Smooth muscle cell (in vitro differentiated cells): Measurements from ENCODE around the gene IQCF6. TPM values are rescaled to one million over a fixed set of nuclear protein-coding genes. Genes with fewer than 3 reads are reported as not detected.

ENCODE experiments used
- DNase-seq: peaks from one replicate; lab custom pipeline; 2025; ENCODE audit not compliant: unreplicated experiment; lab: John Stamatoyannopoulos, UW
- H2AFZ ChIP-seq: fragments of 200-600 bp; sonication (generic); 2 replicates; pipeline ENCODE4 v1.6.0; 2016; ENCODE audit warnings: antibody characterized with exemption, low read depth, mild to moderate bottlenecking
- H3F3A ChIP-seq: fragments of 200-600 bp; sonication (generic); 2 replicates; pipeline ENCODE4 v1.6.0; 2017; ENCODE audit warnings: antibody characterized with exemption, low read depth
- H3K27ac ChIP-seq: fragments of 200-600 bp; sonication (generic); 2 replicates; pipeline ENCODE4 v1.5.1; 2016; ENCODE audit warnings: low read depth, mild to moderate bottlenecking
- H3K27me3 ChIP-seq: fragments of 200-600 bp; sonication (generic); 2 replicates; pipeline ENCODE4 v1.6.1; 2016; ENCODE audit warnings: low read depth, mild to moderate bottlenecking
- H3K36me3 ChIP-seq: fragments of 200-600 bp; sonication (generic); 2 replicates; pipeline ENCODE4 v1.5.1; 2016; ENCODE audit warnings: low read depth
- H3K4me1 ChIP-seq: fragments of 200-600 bp; sonication (generic); 2 replicates; pipeline ENCODE4 v1.5.1; 2016; ENCODE audit warnings: low read depth
- H3K4me2 ChIP-seq: fragments of 200-600 bp; sonication (generic); 2 replicates; pipeline ENCODE4 v1.6.0; 2016; ENCODE audit warnings: mild to moderate bottlenecking
- H3K4me3 ChIP-seq: fragments of 200-600 bp; sonication (generic); 2 replicates; pipeline ENCODE4 v1.5.1; 2016; ENCODE audit warnings: mild to moderate bottlenecking
- H3K79me2 ChIP-seq: fragments of 200-600 bp; sonication (generic); 2 replicates; pipeline ENCODE4 v1.6.0; 2016; ENCODE audit warnings: low read depth, mild to moderate bottlenecking
- H3K9ac ChIP-seq: fragments of 200-600 bp; sonication (generic); 2 replicates; pipeline ENCODE4 v1.6.0; 2016; ENCODE audit warnings: low read depth
- H3K9me3 ChIP-seq: fragments of 200-600 bp; sonication (generic); replicated peaks from 2 replicates; pipeline ENCODE4 v1.5.1; 2016; ENCODE audit warnings: low read depth
- H4K20me1 ChIP-seq: fragments of 200-600 bp; sonication (generic); 2 replicates; pipeline ENCODE4 v1.6.0; 2016; ENCODE audit warnings: low read depth
- CTCF ChIP-seq: fragments of 200-600 bp; sonication (generic); IDR thresholded peaks from 2 replicates; pipeline ENCODE4 v1.5.1; 2017; ENCODE audit warnings: borderline replicate concordance, mild to moderate bottlenecking, antibody characterized with exemption; ENCODE audit not compliant: insufficient read depth, poor library complexity, severe bottlenecking
- WGBS: methylation state at CpG from one replicate; pipeline ENCODE4 v1.1.7; 2016; ENCODE audit warnings: low lambda C conversion rate; 5-methylcytosine and 5-hydroxymethylcytosine counted together
- polyA plus RNA-seq: library from polyadenylated mRNA; unstranded; fragments of >200 nt; fragmentation: Nextera tagmentation; extraction: Ambion mirVana; gene quantifications from 2 replicates; pipeline ENCODE4 v1.2.1, GENCODE V29; 2016
- total RNA-seq: library from RNA; depleted of rRNA; stranded (reverse); fragments of >200 nt; gene quantifications from 2 replicates; pipeline ENCODE4 v1.2.3, GENCODE V29; 2014

The IQCF6 gene
- total and polyA plus RNA-seq, 2 experiments from 2014 or later, result not detected

- TF ChIP-seq CTCF, result no peak
These were observed 43.1 kb downstream of the IQCF6 start for GRCh38 chr3:51735950-51736349.

GRCh38 chr3:51735039-51735438, 44.0 kb downstream of the IQCF6 start:
- Histone ChIP-seq H4K20me1 (no peaks in the 10 kb centered on the region), H3F3A (no peaks in the 10 kb centered on the region), H3K4me2 (no peak overlapping the region), H2AFZ (no peak overlapping the region), H3K9me3 (no peaks in the 10 kb centered on the region), H3K4me3 (no peak overlapping the region), H3K36me3 (no peaks in the 10 kb centered on the region), H3K79me2 (no peaks in the 10 kb centered on the region), H3K27ac (no peak overlapping the region), H3K9ac (no peak overlapping the region), H3K4me1 (no peaks in the 10 kb centered on the region), H3K27me3 (peaks cover 7% of the 10 kb centered on the region)
- no peak for DNase-seq
- TF ChIP-seq CTCF, result no peak
- WGBS, result 91% methylated on average over 3 of the region's 3 CpGs

More at GRCh38 chr3:51735950-51736349, 43.1 kb downstream of the IQCF6 start:
- H2AFZ ChIP-seq, result no peak overlapping the region
- H4K20me1 ChIP-seq, result no peaks in the 10 kb centered on the region
- no peaks in the 10 kb centered on the region for H3K9me3 ChIP-seq
- H3K27me3 ChIP-seq, result peaks cover 7% of the 10 kb centered on the region
- no peak overlapping the region for H3K4me3 ChIP-seq
- H3F3A ChIP-seq, result no peaks in the 10 kb centered on the region
- no peak overlapping the region for H3K27ac ChIP-seq
- no peak for DNase-seq
- 84% methylated on average over 2 of the region's 2 CpGs for WGBS
- no peaks in the 10 kb centered on the region for H3K79me2 ChIP-seq
- no peaks in the 10 kb centered on the region for H3K4me1 ChIP-seq
- H3K4me2 ChIP-seq, result no peak overlapping the region
- H3K9ac ChIP-seq, result no peak overlapping the region
- no peaks in the 10 kb centered on the region for H3K36me3 ChIP-seq

GRCh38 chr3:51734572-51734907, 44.5 kb downstream of the IQCF6 start:
- Histone ChIP-seq H3K79me2 (no peaks in the 10 kb centered on the region), H3K4me3 (no peak overlapping the region), H3K4me2 (no peak overlapping the region), H3K27me3 (peaks cover 7% of the 10 kb centered on the region), H3F3A (no peaks in the 10 kb centered on the region), H3K9me3 (no peaks in the 10 kb centered on the region), H3K36me3 (no peaks in the 10 kb centered on the region), H3K9ac (no peak overlapping the region), H4K20me1 (no peaks in the 10 kb centered on the region), H3K27ac (no peak overlapping the region), H2AFZ (no peak overlapping the region), H3K4me1 (no peaks in the 10 kb centered on the region)
- 57% methylated on average over 3 of the region's 3 CpGs for WGBS
- TF ChIP-seq CTCF, result no peak
- no peak for DNase-seq

- WGBS, result 92% methylated on average over 4 of the region's 4 CpGs
- no peak for TF ChIP-seq CTCF
- H3K4me3 ChIP-seq, result no peak overlapping the region
- no peaks in the 10 kb centered on the region for H3K4me1 ChIP-seq
- peaks cover 7% of the 10 kb centered on the region for H3K27me3 ChIP-seq
- no peaks in the 10 kb centered on the region for H3F3A ChIP-seq
- no peaks in the 10 kb centered on the region for H3K36me3 ChIP-seq
- no peaks in the 10 kb centered on the region for H4K20me1 ChIP-seq
- no peak overlapping the region for H2AFZ ChIP-seq
- no peak overlapping the region for H3K9ac ChIP-seq
- no peaks in the 10 kb centered on the region for H3K9me3 ChIP-seq
- no peaks in the 10 kb centered on the region for H3K79me2 ChIP-seq
- H3K27ac ChIP-seq, result no peak overlapping the region
- H3K4me2 ChIP-seq, result no peak overlapping the region
- no peak for DNase-seq
These were observed 45.0 kb downstream of the IQCF6 start for GRCh38 chr3:51733859-51734571.
